HT1080 (cell line): Measurements from ENCODE around the gene LTBP1. TPM values are rescaled to one million over a fixed set of nuclear protein-coding genes. Genes with fewer than 3 reads are reported as not detected.
A peak's percentile ranks its signal among the peaks of the same experiment; 100 is the strongest.
"Not testable (repeated sequence)": the region's sequence is repeated elsewhere in the genome, so short reads cannot be mapped to it uniquely, and the experiment has no call there.

Source experiments
- DNase-seq: peaks from one replicate; pipeline ENCODE4 v3.0.0-alpha.2; 2015; ENCODE audit warnings: low read depth
- total RNA-seq: library from RNA; depleted of rRNA; stranded (reverse); fragments of >200 nt; shearing (Covaris generic); gene quantifications from 2 replicates; pipeline ENCODE4 v1.2.3, GENCODE V29; 2014

Gene LTBP1
- total RNA-seq, 1 experiment from 2014 or later, result 40.5 TPM

- DNase-seq, result no peak
Observed at GRCh38 chr2:33408109-33408508, 461.4 kb downstream of the LTBP1 start.

GRCh38 chr2:33409417-33409955 lies 462.7 kb downstream of the LTBP1 start:
- DNase-seq, result no peak

- DNase-seq, result no peak
Observed at GRCh38 chr2:33411765-33412164, 465.0 kb downstream of the LTBP1 start.

- DNase-seq, result peak; percentile 68
Observed at GRCh38 chr2:33412920-33413319, 466.2 kb downstream of the LTBP1 start.

GRCh38 chr2:33419581-33420200 lies 472.9 kb downstream of the LTBP1 start:
- no peak for DNase-seq

- DNase-seq, result peak; percentile 14
Observed at GRCh38 chr2:33420726-33421125, 474.0 kb downstream of the LTBP1 start.

GRCh38 chr2:33421820-33422219 lies 475.1 kb downstream of the LTBP1 start:
- no peak for DNase-seq

GRCh38 chr2:33425161-33425560 lies 478.4 kb downstream of the LTBP1 start:
- no peak for DNase-seq

- DNase-seq, result peak; percentile 80
Observed at GRCh38 chr2:33425586-33426031, 478.9 kb downstream of the LTBP1 start.

- peak; percentile 68 for DNase-seq
Observed at GRCh38 chr2:33426666-33427231, 480.0 kb downstream of the LTBP1 start.

GRCh38 chr2:33430077-33430476 lies 483.3 kb downstream of the LTBP1 start:
- no peak for DNase-seq

GRCh38 chr2:33430856-33431255 lies 484.1 kb downstream of the LTBP1 start:
- no peak for DNase-seq

- no peak for DNase-seq
Observed at GRCh38 chr2:33432871-33433270, 486.1 kb downstream of the LTBP1 start.

- no peak for DNase-seq
Observed at GRCh38 chr2:33433279-33434235, 486.8 kb downstream of the LTBP1 start.

- DNase-seq, result no peak
Observed at GRCh38 chr2:33435518-33435917, 488.8 kb downstream of the LTBP1 start.

- no peak for DNase-seq
Observed at GRCh38 chr2:33436083-33436482, 489.3 kb downstream of the LTBP1 start.

- peak; percentile 71 for DNase-seq
Observed at GRCh38 chr2:33437297-33437696, 490.5 kb downstream of the LTBP1 start.

GRCh38 chr2:33437815-33438214 lies 491.1 kb downstream of the LTBP1 start:
- DNase-seq, result no peak

GRCh38 chr2:33441235-33441810 lies 494.6 kb downstream of the LTBP1 start:
- DNase-seq, result peak; percentile 55

- not testable (repeated sequence) for DNase-seq
Observed at GRCh38 chr2:33442052-33442451, 495.3 kb downstream of the LTBP1 start.

- DNase-seq, result no peak
Observed at GRCh38 chr2:33442528-33443079, 495.9 kb downstream of the LTBP1 start.
